KMS-11 (cell line): ENCODE results near the gene AAK1.
A peak's percentile ranks its signal among the peaks of the same experiment; 100 is the strongest.

Source experiments
- H2AFZ ChIP-seq: fragments of 200-600 bp; sonication (generic); 2 replicates; pipeline ENCODE4 v1.6.1; 2016; ENCODE audit warnings: antibody characterized with exemption, mixed run types, low read depth
- H3K27ac ChIP-seq: fragments of 200-600 bp; sonication (generic); 2 replicates; pipeline ENCODE4 v1.6.1; 2016; ENCODE audit warnings: mild to moderate bottlenecking, mixed run types
- H3K27me3 ChIP-seq: fragments of 200-600 bp; sonication (generic); 2 replicates; pipeline ENCODE4 v1.6.1; 2017; ENCODE audit warnings: mild to moderate bottlenecking, low read depth, mixed run types, moderate library complexity; ENCODE audit not compliant: insufficient read depth
- H3K36me3 ChIP-seq: fragments of 200-600 bp; sonication (generic); 2 replicates; pipeline ENCODE4 v1.6.1; 2017; ENCODE audit warnings: mild to moderate bottlenecking, mixed run types; ENCODE audit not compliant: insufficient read depth
- H3K4me1 ChIP-seq: fragments of 200-600 bp; sonication (generic); 2 replicates; pipeline ENCODE4 v1.6.1; 2016; ENCODE audit warnings: mild to moderate bottlenecking, low read depth, mixed run types; ENCODE audit not compliant: poor library complexity, severe bottlenecking
- H3K4me2 ChIP-seq: fragments of 200-600 bp; sonication (generic); 2 replicates; pipeline ENCODE4 v1.7.0; 2016; ENCODE audit warnings: mild to moderate bottlenecking, mixed run types
- H3K4me3 ChIP-seq: fragments of 200-600 bp; sonication (generic); IDR thresholded peaks from 2 replicates; pipeline ENCODE4 v1.6.1; 2017; ENCODE audit warnings: low read depth, low read length, mixed read lengths; ENCODE audit not compliant: insufficient read depth
- H3K79me2 ChIP-seq: fragments of 200-600 bp; sonication (generic); 2 replicates; pipeline ENCODE4 v1.6.1; 2016; ENCODE audit warnings: low read depth, mixed run types; ENCODE audit not compliant: insufficient read depth
- H3K9ac ChIP-seq: fragments of 200-600 bp; sonication (generic); 2 replicates; pipeline ENCODE4 v1.6.1; 2016; ENCODE audit warnings: mild to moderate bottlenecking, mixed run types
- H4K20me1 ChIP-seq: fragments of 200-600 bp; sonication (generic); 2 replicates; pipeline ENCODE4 v1.6.1; 2016; ENCODE audit warnings: mild to moderate bottlenecking, mixed run types; ENCODE audit not compliant: insufficient read depth
- TF ChIP-seq, protein P1 (sequence below): fragments of 200-600 bp; sonication (generic); conservative IDR thresholded peaks from 2 replicates; pipeline ENCODE4 v1.6.1; 2017; ENCODE audit warnings: low read depth, mild to moderate bottlenecking, antibody characterized with exemption, low read length, moderate library complexity, mixed read lengths

Gene AAK1

DNA sequence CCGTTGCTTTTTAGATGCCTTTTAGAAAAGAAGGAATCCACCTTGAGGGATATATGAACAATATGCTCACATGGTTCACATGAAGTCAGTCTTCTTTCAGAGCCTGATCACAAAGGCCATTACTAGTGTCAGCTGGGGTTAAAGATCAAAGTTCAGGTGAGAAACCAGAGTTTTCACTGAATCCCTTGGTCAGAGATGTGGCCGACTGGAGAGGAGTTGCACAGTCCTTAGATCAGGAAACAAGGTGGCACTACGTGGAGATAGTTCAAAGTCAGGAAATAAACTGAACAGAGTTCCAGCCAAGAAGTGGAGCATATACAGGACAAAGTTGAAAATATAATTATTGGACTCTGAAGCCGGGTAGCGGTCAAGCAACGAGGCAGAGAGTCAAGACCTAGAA lies 54.6 kb downstream of the AAK1 start:
- Histone ChIP-seq H4K20me1 (no peaks in the 10 kb centered on the region; the same call in 1 of the 2 replicates), H3K4me3 (no peak overlapping the region), H3K27ac (peak overlapping the region; percentile 5; the same call in 1 of the 2 replicates), H3K4me2 (peak overlapping the region; percentile 59; the same call in 1 of the 2 replicates), H3K27me3 (no peaks in the 10 kb centered on the region), H3K36me3 (no peaks in the 10 kb centered on the region), H3K79me2 (peaks cover 27% of the 10 kb centered on the region; the same call in 1 of the 2 replicates), H3K4me1 (peaks cover 82% of the 10 kb centered on the region), H3K9ac (no peak overlapping the region), H2AFZ (no peak overlapping the region)
- TF ChIP-seq, protein P1, sequence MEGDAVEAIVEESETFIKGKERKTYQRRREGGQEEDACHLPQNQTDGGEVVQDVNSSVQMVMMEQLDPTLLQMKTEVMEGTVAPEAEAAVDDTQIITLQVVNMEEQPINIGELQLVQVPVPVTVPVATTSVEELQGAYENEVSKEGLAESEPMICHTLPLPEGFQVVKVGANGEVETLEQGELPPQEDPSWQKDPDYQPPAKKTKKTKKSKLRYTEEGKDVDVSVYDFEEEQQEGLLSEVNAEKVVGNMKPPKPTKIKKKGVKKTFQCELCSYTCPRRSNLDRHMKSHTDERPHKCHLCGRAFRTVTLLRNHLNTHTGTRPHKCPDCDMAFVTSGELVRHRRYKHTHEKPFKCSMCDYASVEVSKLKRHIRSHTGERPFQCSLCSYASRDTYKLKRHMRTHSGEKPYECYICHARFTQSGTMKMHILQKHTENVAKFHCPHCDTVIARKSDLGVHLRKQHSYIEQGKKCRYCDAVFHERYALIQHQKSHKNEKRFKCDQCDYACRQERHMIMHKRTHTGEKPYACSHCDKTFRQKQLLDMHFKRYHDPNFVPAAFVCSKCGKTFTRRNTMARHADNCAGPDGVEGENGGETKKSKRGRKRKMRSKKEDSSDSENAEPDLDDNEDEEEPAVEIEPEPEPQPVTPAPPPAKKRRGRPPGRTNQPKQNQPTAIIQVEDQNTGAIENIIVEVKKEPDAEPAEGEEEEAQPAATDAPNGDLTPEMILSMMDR: no peak

DNA sequence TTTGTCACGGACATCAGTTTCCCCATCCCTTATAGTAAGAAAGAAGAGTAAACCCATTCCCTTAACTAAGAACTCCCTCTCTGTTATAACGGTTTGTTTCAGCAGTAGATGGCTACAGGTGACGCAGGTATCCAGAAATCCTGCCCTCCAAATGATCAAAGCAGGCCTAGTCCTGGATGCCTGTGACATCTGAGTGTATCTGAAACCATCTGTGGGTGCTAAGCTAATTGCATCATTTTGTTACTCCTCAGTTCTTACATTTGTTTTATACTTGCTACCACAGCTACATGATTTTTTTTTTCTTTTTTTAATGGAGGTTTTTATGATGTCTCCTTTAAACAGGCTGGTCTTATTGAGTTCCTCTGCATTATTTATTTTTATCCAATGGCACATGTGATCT lies 55.1 kb downstream of the AAK1 start:
- TF ChIP-seq, protein P1: no peak
- H2AFZ ChIP-seq: no peak overlapping the region
- no peak overlapping the region for H3K4me3 ChIP-seq
- H3K4me2 ChIP-seq: peak overlapping the region; percentile 59
- H3K9ac ChIP-seq: no peak overlapping the region
- peaks cover 24% of the 10 kb centered on the region; the same call in 1 of the 2 replicates for H3K79me2 ChIP-seq
- no peaks in the 10 kb centered on the region for H3K36me3 ChIP-seq
- H4K20me1 ChIP-seq: no peaks in the 10 kb centered on the region
- H3K27me3 ChIP-seq: no peaks in the 10 kb centered on the region
- peaks cover 84% of the 10 kb centered on the region for H3K4me1 ChIP-seq
- H3K27ac ChIP-seq: peak overlapping the region; percentile 5; the same call in 1 of the 2 replicates

DNA sequence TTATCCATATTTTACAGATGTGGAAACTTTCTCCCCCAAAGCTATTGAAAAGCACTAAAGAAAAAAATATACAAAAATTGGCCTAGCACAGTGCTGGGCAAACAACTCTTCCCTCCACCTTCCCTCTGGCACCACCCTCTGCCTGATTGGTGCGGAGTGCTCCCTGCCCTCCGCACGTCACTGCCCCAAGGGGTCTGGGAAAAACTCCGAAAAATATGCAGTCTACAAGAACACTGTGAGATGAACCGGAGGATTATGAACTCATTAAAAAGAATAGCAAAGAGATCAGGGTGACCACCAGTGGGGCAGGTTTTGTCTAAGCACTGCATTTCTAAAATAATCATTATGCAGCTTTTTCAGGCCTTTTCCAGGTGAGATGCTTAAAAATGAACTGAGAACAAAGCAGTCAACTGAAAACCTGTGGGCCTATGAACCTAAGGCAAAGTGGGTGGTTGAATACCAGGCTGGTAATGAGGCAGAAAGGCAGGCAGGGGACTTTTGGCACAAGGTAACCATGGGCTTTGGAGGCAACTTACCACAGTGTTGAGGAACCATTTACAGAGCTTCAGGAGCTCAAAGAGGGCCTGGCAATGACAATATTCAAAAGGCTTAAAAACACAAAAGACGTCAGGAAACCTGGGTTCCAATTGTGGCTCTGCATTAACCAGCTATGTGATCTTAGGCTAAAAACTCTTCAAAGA lies 57.5 kb downstream of the AAK1 start:
- H3K9ac ChIP-seq: no peak overlapping the region

DNA sequence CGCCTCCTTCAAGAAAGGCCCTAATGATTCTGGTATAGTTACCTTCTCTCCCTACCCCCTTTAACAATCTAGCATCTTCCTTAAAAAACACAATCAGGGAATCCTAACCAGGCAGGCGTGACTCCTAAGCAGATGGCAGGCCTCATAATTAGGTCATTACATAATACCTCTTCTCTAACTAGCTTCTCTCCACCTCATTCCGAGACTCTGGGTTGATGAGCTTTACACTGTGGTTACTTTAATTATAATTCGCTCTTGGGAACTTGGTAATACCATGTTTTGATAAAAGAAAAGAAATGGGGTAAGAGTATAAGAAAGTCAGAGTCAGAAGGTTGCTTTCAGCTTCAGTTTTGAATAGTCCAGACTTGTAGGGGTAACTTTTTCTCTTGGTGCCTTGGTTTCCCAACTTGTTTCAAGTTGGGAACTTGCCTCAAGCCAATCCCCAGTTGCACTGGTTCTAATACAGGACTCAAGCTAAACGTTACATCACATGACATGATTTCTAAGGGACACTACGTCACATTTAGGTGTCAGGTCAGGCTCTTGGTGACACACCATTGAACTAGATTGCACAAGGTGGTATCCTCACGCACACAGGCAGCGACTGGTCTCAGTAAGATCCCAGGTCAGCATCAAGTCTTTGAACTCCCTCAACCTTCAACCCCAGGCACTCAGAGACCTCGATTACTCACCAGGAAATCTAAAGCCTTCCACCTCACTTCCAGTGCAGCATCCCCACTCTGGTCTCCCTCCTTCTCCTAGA lies 59.2 kb downstream of the AAK1 start:
- peak overlapping the region; percentile 84 for H3K27ac ChIP-seq
- peak overlapping the region; percentile 69 for H3K4me2 ChIP-seq
- H3K9ac ChIP-seq: no peak overlapping the region
- no peaks in the 10 kb centered on the region for H3K36me3 ChIP-seq
- H3K4me3 ChIP-seq: no peak overlapping the region
- no peaks in the 10 kb centered on the region for H4K20me1 ChIP-seq
- H3K4me1 ChIP-seq: peaks cover 98% of the 10 kb centered on the region
- H2AFZ ChIP-seq: no peak overlapping the region
- peaks cover 46% of the 10 kb centered on the region; the same call in 1 of the 2 replicates for H3K79me2 ChIP-seq
- TF ChIP-seq, protein P1: no peak
- no peaks in the 10 kb centered on the region for H3K27me3 ChIP-seq

More for the DNA sequence above, 57.5 kb downstream of the AAK1 start:
- no peaks in the 10 kb centered on the region for H3K36me3 ChIP-seq
- H4K20me1 ChIP-seq: no peaks in the 10 kb centered on the region
- no peak overlapping the region for H2AFZ ChIP-seq
- TF ChIP-seq, protein P1: no peak
- H3K27me3 ChIP-seq: no peaks in the 10 kb centered on the region
- no peak overlapping the region for H3K4me2 ChIP-seq
- H3K4me3 ChIP-seq: no peak overlapping the region
- H3K4me1 ChIP-seq: peaks cover 89% of the 10 kb centered on the region
- H3K27ac ChIP-seq: no peak overlapping the region
- peaks cover 29% of the 10 kb centered on the region; the same call in 1 of the 2 replicates for H3K79me2 ChIP-seq
